A549 (cell line): ENCODE measurements around the gene DYNC2H1.

ENCODE experiments used
- MYC ChIP-seq: IDR thresholded peaks from 2 replicates; pipeline ENCODE4 v1.6.1; 2012; ENCODE audit warnings: mild to moderate bottlenecking, inconsistent platforms, low read length, improper control_type of control experiment, borderline replicate concordance
- POLR2A ChIP-seq: IDR thresholded peaks from 2 replicates; pipeline ENCODE4 v1.6.1; 2012; ENCODE audit warnings: mild to moderate bottlenecking, low read length
- RAD21 ChIP-seq, 2 experiments: fragments of >200 bp in 1 of 2; sonication (Bioruptor Twin) in 1 of 2; formaldehyde crosslinking in 1 of 2; IDR thresholded peaks in 1 of 2; conservative IDR thresholded peaks in 1 of 2; 2 replicates in 1 of 2; 3 replicates in 1 of 2; pipeline ENCODE4 v1.6.1; 2012 to 2018; ENCODE audit warnings: inconsistent platforms in 1 of 2
- RFX5 ChIP-seq: fragments of 450-650 bp; IDR thresholded peaks from 2 replicates; pipeline ENCODE4 v1.7.1; 2014; ENCODE audit warnings: antibody characterized with exemption, mild to moderate bottlenecking, moderate library complexity
- TF ChIP-seq, protein P1 (sequence below): fragments of >200 bp; sonication (Bioruptor Twin); formaldehyde crosslinking; IDR thresholded peaks from 3 replicates; pipeline ENCODE4 v1.5.1; 2016

DNA sequence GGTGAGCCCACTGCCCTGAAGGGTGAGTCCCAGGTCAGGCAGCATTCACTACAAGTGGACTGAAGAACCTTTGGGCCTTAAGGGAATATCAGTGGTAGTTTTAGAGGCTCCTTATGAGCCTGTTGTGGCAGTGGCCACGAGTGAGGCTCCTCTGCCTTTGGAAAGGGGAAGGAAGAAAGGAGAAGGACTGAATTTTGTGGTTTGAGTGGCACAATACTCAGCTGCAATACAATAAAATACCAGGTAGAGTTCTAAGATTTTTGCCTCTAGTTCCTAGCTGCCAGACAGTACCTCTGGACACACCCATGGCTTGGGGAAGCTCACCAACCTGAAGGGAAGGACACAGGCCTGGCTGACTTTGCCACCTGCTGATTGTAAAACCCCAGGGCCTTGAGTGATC lies 260.9 kb downstream of the DYNC2H1 start:
- TF ChIP-seq, protein P1, sequence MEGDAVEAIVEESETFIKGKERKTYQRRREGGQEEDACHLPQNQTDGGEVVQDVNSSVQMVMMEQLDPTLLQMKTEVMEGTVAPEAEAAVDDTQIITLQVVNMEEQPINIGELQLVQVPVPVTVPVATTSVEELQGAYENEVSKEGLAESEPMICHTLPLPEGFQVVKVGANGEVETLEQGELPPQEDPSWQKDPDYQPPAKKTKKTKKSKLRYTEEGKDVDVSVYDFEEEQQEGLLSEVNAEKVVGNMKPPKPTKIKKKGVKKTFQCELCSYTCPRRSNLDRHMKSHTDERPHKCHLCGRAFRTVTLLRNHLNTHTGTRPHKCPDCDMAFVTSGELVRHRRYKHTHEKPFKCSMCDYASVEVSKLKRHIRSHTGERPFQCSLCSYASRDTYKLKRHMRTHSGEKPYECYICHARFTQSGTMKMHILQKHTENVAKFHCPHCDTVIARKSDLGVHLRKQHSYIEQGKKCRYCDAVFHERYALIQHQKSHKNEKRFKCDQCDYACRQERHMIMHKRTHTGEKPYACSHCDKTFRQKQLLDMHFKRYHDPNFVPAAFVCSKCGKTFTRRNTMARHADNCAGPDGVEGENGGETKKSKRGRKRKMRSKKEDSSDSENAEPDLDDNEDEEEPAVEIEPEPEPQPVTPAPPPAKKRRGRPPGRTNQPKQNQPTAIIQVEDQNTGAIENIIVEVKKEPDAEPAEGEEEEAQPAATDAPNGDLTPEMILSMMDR, result no peak
- no peak for TF ChIP-seq RAD21 (conservative IDR thresholded peaks at IDR 0.05 in 1 of 2, IDR thresholded peaks at IDR 0.05 in 1 of 2)
- no peak for TF ChIP-seq MYC
- TF ChIP-seq POLR2A, result no peak
- no peak for TF ChIP-seq RFX5
